IMR-90 (cell line): ENCODE data around the gene CCHCR1. TPM values are rescaled to one million over a fixed set of nuclear protein-coding genes. Genes with fewer than 3 reads are reported as not detected.

ENCODE experiments used
- ATAC-seq: fragments of 200-7000 bp; cut with Tn5 transposase; 2 replicates; pipeline ENCODE4 v1.9.1; 2020; ENCODE audit warnings: low read depth, mild to moderate bottlenecking, moderate library complexity
- BruUV-seq: library from RNA; stranded (reverse); fragments of 400-500 nt; replicated peaks from 2 replicates; lab custom pipeline; 2021; lab: Mats Ljungman, UMichigan
- CTCF ChIA-PET: fragments of 300-600 bp; formaldehyde crosslinking; extraction: SDS; loops from one replicate; lab custom pipeline; 2021; ENCODE audit warnings: antibody characterized with exemption; lab: Yijun Ruan, JAX
- POLR2A ChIA-PET: fragments of 300-600 bp; sonication (Branson Sonifier 250); formaldehyde crosslinking; loops from one replicate; lab custom pipeline; 2022; ENCODE audit warnings: antibody characterized with exemption; ENCODE audit not compliant: unreplicated experiment; lab: Charles Lee
- DNase-seq: peaks from one replicate; pipeline ENCODE4 v3.0.0; 2013
- H2AFZ ChIP-seq: replicated peaks from 2 replicates; pipeline ENCODE3; 2013; ENCODE audit warnings: low read length, mild to moderate bottlenecking; ENCODE audit not compliant: poor library complexity
- H2AK5ac ChIP-seq: 2 replicates; pipeline ENCODE4 v1.6.1; 2013; ENCODE audit warnings: low read depth, low read length, inconsistent platforms
- H2AK9ac ChIP-seq: replicated peaks from 2 replicates; pipeline ENCODE3; 2013; ENCODE audit warnings: mild to moderate bottlenecking, low read depth, low read length, moderate library complexity; ENCODE audit not compliant: poor library complexity
- H2BK120ac ChIP-seq: 2 replicates; pipeline ENCODE4 v1.6.1; 2013; ENCODE audit warnings: low read depth, low read length, inconsistent platforms
- H2BK15ac ChIP-seq: 3 replicates; pipeline ENCODE4 v1.6.1; 2013; ENCODE audit warnings: low read depth, low read length, inconsistent platforms
- H2BK20ac ChIP-seq: 2 replicates; pipeline ENCODE4 v1.6.1; 2013; ENCODE audit warnings: low read depth, mild to moderate bottlenecking, inconsistent platforms, low read length, moderate library complexity
- H2BK5ac ChIP-seq: 2 replicates; pipeline ENCODE4 v1.6.1; 2013; ENCODE audit warnings: mild to moderate bottlenecking, low read depth, low read length, inconsistent platforms; ENCODE audit not compliant: poor library complexity, severe bottlenecking
- H3K14ac ChIP-seq: replicated peaks from 2 replicates; pipeline ENCODE4 v1.6.1; 2013; ENCODE audit warnings: low read depth, low read length, inconsistent platforms
- H3K18ac ChIP-seq: 2 replicates; pipeline ENCODE4 v1.6.1; 2013; ENCODE audit warnings: low read depth, low read length, control low read depth
- H3K23ac ChIP-seq: 2 replicates; pipeline ENCODE4 v1.6.1; 2013; ENCODE audit warnings: low read depth, low read length, inconsistent platforms
- H3K27ac ChIP-seq: 2 replicates; pipeline ENCODE4 v1.5.1; 2013; ENCODE audit warnings: mild to moderate bottlenecking, control low read depth, low read length; ENCODE audit not compliant: insufficient read depth
- H3K27me3 ChIP-seq: 2 replicates; pipeline ENCODE4 v1.6.1; 2013; ENCODE audit warnings: low read length; ENCODE audit not compliant: control insufficient read depth, insufficient read depth
- H3K36me3 ChIP-seq: 2 replicates; pipeline ENCODE4 v1.6.1; 2013; ENCODE audit warnings: low read length, mixed read lengths; ENCODE audit not compliant: control insufficient read depth, insufficient read depth
- H3K4ac ChIP-seq: 2 replicates; pipeline ENCODE4 v1.6.1; 2013; ENCODE audit warnings: low read depth, low read length, inconsistent platforms
- H3K4me1 ChIP-seq: 2 replicates; pipeline ENCODE4 v1.6.1; 2013; ENCODE audit warnings: low read length, mixed read lengths; ENCODE audit not compliant: control insufficient read depth, insufficient read depth
- H3K4me2 ChIP-seq: 2 replicates; pipeline ENCODE4 v1.6.1; 2013; ENCODE audit warnings: low read depth, mild to moderate bottlenecking, control low read depth, low read length, moderate library complexity
- H3K4me3 ChIP-seq: 2 replicates; pipeline ENCODE4 v1.5.1; 2013; ENCODE audit warnings: low read depth, mild to moderate bottlenecking, control low read depth, low read length, moderate library complexity; ENCODE audit not compliant: insufficient read depth
- H3K56ac ChIP-seq: 2 replicates; pipeline ENCODE4 v1.6.1; 2013; ENCODE audit warnings: low read length, inconsistent platforms; ENCODE audit not compliant: insufficient read depth; ENCODE audit errors: extremely low read depth
- H3K79me1 ChIP-seq, 2 experiments: 2 replicates each; pipeline ENCODE4 v1.6.1; 2013; ENCODE audit warnings: low read length in 2 of 2, inconsistent platforms in 1 of 2, low read depth in 1 of 2
- H3K9ac ChIP-seq: 2 replicates; pipeline ENCODE4 v1.6.1; 2013; ENCODE audit warnings: low read depth, low read length, control low read depth
- H3K9me1 ChIP-seq: 2 replicates; pipeline ENCODE4 v1.6.1; 2013; ENCODE audit warnings: low read length, inconsistent platforms; ENCODE audit not compliant: insufficient read depth
- H3K9me3 ChIP-seq: 2 replicates; pipeline ENCODE4 v1.6.1; 2013; ENCODE audit warnings: low read length; ENCODE audit not compliant: control insufficient read depth, insufficient read depth
- H4K20me1 ChIP-seq: 2 replicates; pipeline ENCODE4 v1.6.1; 2013; ENCODE audit warnings: low read length, inconsistent platforms; ENCODE audit not compliant: insufficient read depth
- H4K5ac ChIP-seq: 2 replicates; pipeline ENCODE4 v1.6.1; 2013; ENCODE audit warnings: mild to moderate bottlenecking, low read depth, low read length, control low read depth
- H4K8ac ChIP-seq, 2 experiments: 2 replicates each; pipeline ENCODE4 v1.6.1; 2013; ENCODE audit warnings: low read depth in 2 of 2, low read length in 2 of 2, control low read depth in 1 of 2, inconsistent platforms in 1 of 2
- H4K91ac ChIP-seq: 2 replicates; pipeline ENCODE4 v1.6.1; 2013; ENCODE audit warnings: low read depth, low read length, inconsistent platforms; ENCODE audit not compliant: insufficient read depth
- BHLHE40 ChIP-seq: fragments of 150-350 bp; IDR thresholded peaks from 2 replicates; pipeline ENCODE4 v1.6.1; 2016; ENCODE audit warnings: mild to moderate bottlenecking, low read depth, low read length
- CEBPB ChIP-seq: IDR thresholded peaks from 2 replicates; pipeline ENCODE4 v1.6.1; 2012; ENCODE audit warnings: low read depth, low read length, improper control_type of control experiment
- CHD1 ChIP-seq: IDR thresholded peaks from 2 replicates; pipeline ENCODE4 v1.6.1; 2012; ENCODE audit warnings: low read depth, low read length, improper control_type of control experiment
- FOS ChIP-seq: fragments of 150-350 bp; IDR thresholded peaks from 2 replicates; pipeline ENCODE4 v1.6.1; 2016; ENCODE audit warnings: low read depth, low read length
- MAFK ChIP-seq: IDR thresholded peaks from 2 replicates; pipeline ENCODE4 v1.6.1; 2012; ENCODE audit warnings: low read depth, low read length, improper control_type of control experiment
- MAZ ChIP-seq: IDR thresholded peaks from 2 replicates; pipeline ENCODE4 v1.6.1; 2012; ENCODE audit warnings: low read depth, mild to moderate bottlenecking, low read length, improper control_type of control experiment, moderate library complexity, borderline replicate concordance
- MXI1 ChIP-seq: IDR thresholded peaks from 2 replicates; pipeline ENCODE4 v1.6.1; 2012; ENCODE audit warnings: low read depth, mild to moderate bottlenecking, low read length, moderate library complexity, borderline replicate concordance
- NFE2L2 ChIP-seq: fragments of 150-350 bp; IDR thresholded peaks from 2 replicates; pipeline ENCODE4 v1.6.1; 2016; ENCODE audit warnings: low read depth, mild to moderate bottlenecking, low read length
- POLR2A ChIP-seq: IDR thresholded peaks from 2 replicates; pipeline ENCODE4 v1.6.1; 2012; ENCODE audit warnings: mild to moderate bottlenecking, low read depth, low read length
- RAD21 ChIP-seq: IDR thresholded peaks from 2 replicates; pipeline ENCODE4 v1.6.1; 2012; ENCODE audit warnings: low read length, improper control_type of control experiment
- RCOR1 ChIP-seq: IDR thresholded peaks from 2 replicates; pipeline ENCODE4 v1.6.1; 2012; ENCODE audit warnings: mild to moderate bottlenecking, low read length, improper control_type of control experiment; ENCODE audit not compliant: insufficient replicate concordance
- RFX5 ChIP-seq: IDR thresholded peaks from 2 replicates; pipeline ENCODE4 v1.8.0; 2012; ENCODE audit warnings: low read depth, mild to moderate bottlenecking, low read length, moderate library complexity
- SMC3 ChIP-seq: fragments of 150-350 bp; IDR thresholded peaks from 2 replicates; pipeline ENCODE4 v1.6.1; 2016; ENCODE audit warnings: low read depth, mild to moderate bottlenecking, antibody characterized with exemption, low read length, moderate library complexity
- WGBS, 2 experiments: methylation state at CpG; one replicate each; pipeline versions ENCODE4 v1.1.5 to v1.1.7; 2013; ENCODE audit warnings: missing lambda C conversion rate in 2 of 2; ENCODE audit not compliant: insufficient read length in 1 of 2; ENCODE audit errors: extremely low coverage in 2 of 2; 5-methylcytosine and 5-hydroxymethylcytosine counted together
- dilution Hi-C: fragments of 300-500 bp; cut with HindIII; formaldehyde crosslinking; loops from one replicate; pipeline ENCODE4 v1.14.3; 2018; ENCODE audit warnings: low sequenced_read_pairs; ENCODE audit not compliant: unreplicated experiment
- in situ Hi-C: fragments of 300-500 bp; cut with MboI; formaldehyde crosslinking; loops from 3 replicates; pipeline ENCODE4 v1.14.3; 2019; ENCODE audit warnings: low sequenced_read_pairs, inconsistent platforms, mixed read lengths
- intact Hi-C: fragments of 100-400 bp; cut with micrococcal nuclease; formaldehyde crosslinking; loops from 2 replicates; pipeline ENCODE4 v1.10.0; 2022
- polyA plus RNA-seq, 3 experiments: library from polyadenylated mRNA; depleted of rRNA; stranded (reverse); fragments of >200 nt; gene quantifications; 2 replicates each; pipeline ENCODE4 v1.2.3, GENCODE V29; 2012; ENCODE audit warnings: low replicate concordance in 1 of 3
- total RNA-seq: library from RNA; depleted of rRNA; stranded (reverse); fragments of >200 nt; gene quantifications from 2 replicates; pipeline ENCODE4 v1.2.3, GENCODE V29; 2012
- TF ChIP-seq, protein P1 (sequence below): conservative IDR thresholded peaks from 2 replicates; pipeline ENCODE4 v1.5.1; 2012; ENCODE audit warnings: mild to moderate bottlenecking, low read depth, low read length, improper control_type of control experiment
- TF ChIP-seq, protein P2 (sequence below): fragments of 150-350 bp; IDR thresholded peaks from 2 replicates; pipeline ENCODE4 v1.6.1; 2017; ENCODE audit warnings: mild to moderate bottlenecking, antibody characterized with exemption, low read length, low read depth
- TF ChIP-seq, protein P3 (sequence below): fragments of 150-350 bp; IDR thresholded peaks from 2 replicates; pipeline ENCODE4 v1.6.1; 2016; ENCODE audit warnings: low read depth, mild to moderate bottlenecking, low read length, moderate library complexity, borderline replicate concordance

CCHCR1 gene
- total and polyA plus RNA-seq, 2 of the 4 experiments (the other 2 are of a cell fraction), result 13.1 to 22.0 TPM

DNA sequence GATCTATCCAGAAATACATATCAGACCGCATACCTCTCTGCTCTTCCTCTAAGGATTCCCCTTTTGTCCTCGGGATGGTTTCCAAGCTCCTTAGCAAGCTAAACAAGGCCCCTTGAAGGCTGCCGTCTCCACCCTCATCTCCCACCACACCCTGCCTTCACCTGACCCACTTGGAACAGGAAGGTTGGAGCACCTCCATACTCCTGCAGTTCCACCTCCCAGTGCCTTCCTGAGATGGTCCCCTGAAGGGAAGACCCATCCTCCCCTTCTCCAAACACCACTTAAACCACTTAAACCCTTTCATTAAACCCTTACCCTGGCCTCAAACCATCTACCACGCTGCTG, 21.4 kb upstream of the CCHCR1 start:
- CTCF ChIA-PET, result no interaction called here
- Histone ChIP-seq H4K8ac (peak overlapping the region in 1 of 2 experiments; percentile 66; a peak in 1 of 4 replicates), H2AFZ (peak overlapping the region; percentile 77), H3K4me1 (peaks cover 6% of the 10 kb centered on the region), H4K5ac (0 out of 2 replicates have a peak overlapping the region, but pooled peaks have one; percentile 37), H4K91ac (no peak overlapping the region), H3K27ac (no peak overlapping the region), H3K79me1 (no peaks in the 10 kb centered on the region), H2BK5ac (no peak overlapping the region), H3K56ac (no peak overlapping the region), H2BK15ac (no peak overlapping the region), H3K9ac (no peak overlapping the region), H3K36me3 (no peaks in the 10 kb centered on the region), H3K14ac (peak overlapping the region; percentile 83), H2BK20ac (no peak overlapping the region; the same call in 1 of the 2 replicates), H2BK120ac (peak overlapping the region; percentile 73), H3K23ac (no peak overlapping the region), H4K20me1 (no peaks in the 10 kb centered on the region), H3K9me1 (peaks cover 11% of the 10 kb centered on the region; the same call in 1 of the 2 replicates), H2AK9ac (peak overlapping the region; percentile 7), H3K4me3 (no peak overlapping the region), H3K18ac (no peak overlapping the region), H3K27me3 (no peaks in the 10 kb centered on the region), H3K4ac (peak overlapping the region; percentile 78), H2AK5ac (peak overlapping the region; percentile 56; the same call in 1 of the 2 replicates), H3K4me2 (no peak overlapping the region), H3K9me3 (no peaks in the 10 kb centered on the region)
- 86 to 100% methylated on average over 1 of the region's 4 CpGs for WGBS, 2 experiments
- no peak for DNase-seq
- in situ Hi-C loops, result no loop called here
- dilution Hi-C loops, result no loop called here
- TF ChIP-seq POLR2A (no peak), NFE2L2 (no peak), MXI1 (no peak), RAD21 (no peak), BHLHE40 (no peak), CEBPB (no peak), SMC3 (no peak), MAFK (no peak), FOS (no peak), CHD1 (no peak), RCOR1 (no peak), RFX5 (no peak), MAZ (no peak)
- TF ChIP-seq, protein P1, sequence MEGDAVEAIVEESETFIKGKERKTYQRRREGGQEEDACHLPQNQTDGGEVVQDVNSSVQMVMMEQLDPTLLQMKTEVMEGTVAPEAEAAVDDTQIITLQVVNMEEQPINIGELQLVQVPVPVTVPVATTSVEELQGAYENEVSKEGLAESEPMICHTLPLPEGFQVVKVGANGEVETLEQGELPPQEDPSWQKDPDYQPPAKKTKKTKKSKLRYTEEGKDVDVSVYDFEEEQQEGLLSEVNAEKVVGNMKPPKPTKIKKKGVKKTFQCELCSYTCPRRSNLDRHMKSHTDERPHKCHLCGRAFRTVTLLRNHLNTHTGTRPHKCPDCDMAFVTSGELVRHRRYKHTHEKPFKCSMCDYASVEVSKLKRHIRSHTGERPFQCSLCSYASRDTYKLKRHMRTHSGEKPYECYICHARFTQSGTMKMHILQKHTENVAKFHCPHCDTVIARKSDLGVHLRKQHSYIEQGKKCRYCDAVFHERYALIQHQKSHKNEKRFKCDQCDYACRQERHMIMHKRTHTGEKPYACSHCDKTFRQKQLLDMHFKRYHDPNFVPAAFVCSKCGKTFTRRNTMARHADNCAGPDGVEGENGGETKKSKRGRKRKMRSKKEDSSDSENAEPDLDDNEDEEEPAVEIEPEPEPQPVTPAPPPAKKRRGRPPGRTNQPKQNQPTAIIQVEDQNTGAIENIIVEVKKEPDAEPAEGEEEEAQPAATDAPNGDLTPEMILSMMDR, result no peak
- TF ChIP-seq, protein P2, sequence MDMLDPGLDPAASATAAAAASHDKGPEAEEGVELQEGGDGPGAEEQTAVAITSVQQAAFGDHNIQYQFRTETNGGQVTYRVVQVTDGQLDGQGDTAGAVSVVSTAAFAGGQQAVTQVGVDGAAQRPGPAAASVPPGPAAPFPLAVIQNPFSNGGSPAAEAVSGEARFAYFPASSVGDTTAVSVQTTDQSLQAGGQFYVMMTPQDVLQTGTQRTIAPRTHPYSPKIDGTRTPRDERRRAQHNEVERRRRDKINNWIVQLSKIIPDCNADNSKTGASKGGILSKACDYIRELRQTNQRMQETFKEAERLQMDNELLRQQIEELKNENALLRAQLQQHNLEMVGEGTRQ, result no peak
- TF ChIP-seq, protein P3, sequence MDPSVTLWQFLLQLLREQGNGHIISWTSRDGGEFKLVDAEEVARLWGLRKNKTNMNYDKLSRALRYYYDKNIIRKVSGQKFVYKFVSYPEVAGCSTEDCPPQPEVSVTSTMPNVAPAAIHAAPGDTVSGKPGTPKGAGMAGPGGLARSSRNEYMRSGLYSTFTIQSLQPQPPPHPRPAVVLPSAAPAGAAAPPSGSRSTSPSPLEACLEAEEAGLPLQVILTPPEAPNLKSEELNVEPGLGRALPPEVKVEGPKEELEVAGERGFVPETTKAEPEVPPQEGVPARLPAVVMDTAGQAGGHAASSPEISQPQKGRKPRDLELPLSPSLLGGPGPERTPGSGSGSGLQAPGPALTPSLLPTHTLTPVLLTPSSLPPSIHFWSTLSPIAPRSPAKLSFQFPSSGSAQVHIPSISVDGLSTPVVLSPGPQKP, result no peak
- POLR2A ChIA-PET, result no interaction called here
- BruUV-seq, result no TSS peak
- no peak for ATAC-seq
- intact Hi-C loops, result no loop called here
